Right lobe of liver (tissue), 6 donors: ENCODE results near the gene PPM1H. TPM values are rescaled to one million over a fixed set of nuclear protein-coding genes. Genes with fewer than 3 reads are reported as not detected.
"Not testable (repeated sequence)": the region's sequence is repeated elsewhere in the genome, so short reads cannot be mapped to it uniquely, and the experiment has no call there.

Experiments used
- ATAC-seq, 4 donors: fragments of 200-7000 bp; cut with Tn5 transposase; one replicate each; pipeline ENCODE4 v1.9.1; 2020; ENCODE audit warnings: mild to moderate bottlenecking in 4 of 4, moderate library complexity in 4 of 4
- DNase-seq, 3 donors: peaks; one replicate each; pipeline ENCODE4 v3.0.0-alpha.2; 2020
- H3K27ac ChIP-seq, 3 donors: fragments of 200-600 bp; one replicate each; pipeline ENCODE4 v1.8.0; 2022
- H3K27me3 ChIP-seq, 2 donors: fragments of 200-600 bp; one replicate each; pipeline ENCODE4 v1.8.0; 2022
- H3K36me3 ChIP-seq, 4 donors: fragments of 200-600 bp; sonication (generic) in 1 of 4; one replicate each; pipeline versions ENCODE4 v1.5.1 to v1.8.0; 2017 to 2022; ENCODE audit warnings: control low read depth in 1 of 4
- H3K4me1 ChIP-seq, 4 donors: fragments of 200-600 bp; sonication (generic) in 1 of 4; one replicate each; pipeline versions ENCODE4 v1.5.1 to v1.8.0; 2017 to 2022; ENCODE audit warnings: control low read depth in 1 of 4
- H3K4me3 ChIP-seq, 3 donors: fragments of 200-600 bp; one replicate each; pipeline ENCODE4 v1.8.0; 2022
- H3K9me3 ChIP-seq, 4 donors: fragments of 200-600 bp; sonication (generic) in 1 of 4; one replicate each; pipeline versions ENCODE4 v1.5.1 to v1.8.0; 2017 to 2022; ENCODE audit warnings: control low read depth in 1 of 4
- CTCF ChIP-seq, 4 donors: fragments of 200-600 bp in 3 of 4; fragments of 450-650 bp in 1 of 4; IDR thresholded peaks; one replicate each; pipeline versions ENCODE4 v1.5.1 to v1.8.0; 2016 to 2022; ENCODE audit warnings: antibody characterized with exemption in 4 of 4, mild to moderate bottlenecking in 2 of 4
- POLR2A ChIP-seq: fragments of 450-650 bp; IDR thresholded peaks from one replicate; pipeline ENCODE4 v1.6.1; 2017; ENCODE audit warnings: antibody characterized with exemption, mild to moderate bottlenecking
- WGBS: methylation state at CpG from one replicate; pipeline ENCODE4 v1.1.6; 2018; ENCODE audit warnings: low coverage, low lambda C conversion rate; ENCODE audit not compliant: insufficient coverage; ENCODE audit errors: missing lambda C conversion rate; 5-methylcytosine and 5-hydroxymethylcytosine counted together
- intact Hi-C, 2 donors: fragments of 100-400 bp; cut with DNase I; formaldehyde crosslinking; loops; one replicate each; pipeline versions ENCODE4 v1.11.2 to v1.14.1; 2022
- total RNA-seq, 6 experiments: library from RNA; depleted of rRNA in 2 of 6; stranded (reverse); fragments of >200 nt in 2 of 6; fragmentation: NEBNext Ultra II Directional in 3 of 6; extraction: Animal tissue kit (Norgen Biotek cat#: 25700) in 3 of 6; gene quantifications; one replicate each; pipeline versions ENCODE4 v1.1.0 to v1.2.4, GENCODE V29; 2016 to 2023
- donor health status: DM: no; HTN: yes; CAD: no.
- donor health status: DM: no; HTN: no; CAD: no.
- donor health status: DM: no; HTN: no; CAD: no.
- donor health status: DM: no; HTN: yes; CAD: no.
- donor health status: DM: no; HTN: yes; CAD: no.

The PPM1H gene
- total RNA-seq, 6 experiments from 2014 or later: 3.8 to 9.2 (median 6.5) TPM

GRCh38 chr12:62950317-62950716, 15.4 kb upstream of the PPM1H start:
- no peaks in the 10 kb centered on the region for H3K27me3 ChIP-seq
- no peaks in the 10 kb centered on the region for H3K4me1 ChIP-seq
- DNase-seq (no peak), ATAC-seq (no peak)
- no peak overlapping the region for H3K4me3 ChIP-seq
- H3K9me3 ChIP-seq: no peaks in the 10 kb centered on the region
- intact Hi-C loops: no loop called here
- H3K36me3 ChIP-seq: no peaks in the 10 kb centered on the region
- 60% methylated on average over 1 of the region's 1 CpG for WGBS
- TF ChIP-seq CTCF (IDR thresholded peaks at IDR 0.05): no peak
- H3K27ac ChIP-seq: no peak overlapping the region

- Histone ChIP-seq H3K36me3 (no peaks in the 10 kb centered on the region), H3K27me3 (no peaks in the 10 kb centered on the region), H3K4me1 (no peaks in the 10 kb centered on the region), H3K4me3 (no peak overlapping the region), H3K27ac (no peak overlapping the region), H3K9me3 (no peaks in the 10 kb centered on the region)
- DNase-seq (no peak), ATAC-seq (no peak)
- TF ChIP-seq CTCF (IDR thresholded peaks at IDR 0.05) (no peak), POLR2A (no peak)
- intact Hi-C loops: no loop called here
- 88% methylated on average over 1 of the region's 1 CpG for WGBS
Observed at GRCh38 chr12:62948123-62948522, 13.2 kb upstream of the PPM1H start.

GRCh38 chr12:62947364-62947763, 12.4 kb upstream of the PPM1H start:
- Histone ChIP-seq H3K9me3 (no peaks in the 10 kb centered on the region), H3K4me1 (no peaks in the 10 kb centered on the region), H3K4me3 (no peak overlapping the region), H3K27me3 (no peaks in the 10 kb centered on the region), H3K27ac (no peak overlapping the region), H3K36me3 (no peaks in the 10 kb centered on the region)
- WGBS: 77% methylated on average over 5 of the region's 5 CpGs
- no peak for DNase-seq
- intact Hi-C loops: no loop called here
- TF ChIP-seq CTCF (IDR thresholded peaks at IDR 0.05) (no peak), POLR2A (no peak)
- ATAC-seq: no peak

GRCh38 chr12:62943779-62944395, 8.9 kb upstream of the PPM1H start:
- Histone ChIP-seq H3K4me3 (no peak overlapping the region), H3K27me3 (no peaks in the 10 kb centered on the region), H3K9me3 (no peaks in the 10 kb centered on the region), H3K4me1 (no peaks in the 10 kb centered on the region), H3K27ac (no peak overlapping the region), H3K36me3 (no peaks in the 10 kb centered on the region)
- intact Hi-C loops: no loop called here
- no peak for TF ChIP-seq POLR2A
- no peak for TF ChIP-seq CTCF (IDR thresholded peaks at IDR 0.05)
- DNase-seq (no peak), ATAC-seq (no peak)
- WGBS: 46% methylated on average over 3 of the region's 3 CpGs

GRCh38 chr12:62942316-62942715, 7.4 kb upstream of the PPM1H start:
- H3K9me3 ChIP-seq, H3K36me3 ChIP-seq, H3K4me3 ChIP-seq, H3K27ac ChIP-seq, H3K27me3 ChIP-seq, ATAC-seq, intact Hi-C loops, H3K4me1 ChIP-seq, DNase-seq: not testable (repeated sequence)
- 70% methylated on average over 3 of the region's 4 CpGs for WGBS
